Stimulated activated CD4-positive, alpha-beta T cell treated with anti-CD3 and anti-CD28 coated beads, TNF-alpha, amount 100 ng/mL, for 1 hour (primary cell): Measurements from ENCODE around the gene SLC38A10.
A peak's percentile ranks its signal among the peaks of the same experiment; 100 is the strongest.

ENCODE experiments used
- DNase-seq, 3 donors: peaks; one replicate each; pipeline ENCODE4 v3.0.0-alpha.2; 2020; ENCODE audit warnings: low read depth in 3 of 3, low spot score in 1 of 3

SLC38A10 gene

GRCh38 chr17:81258292-81258691, 36.8 kb downstream of the SLC38A10 start:
- no peak for DNase-seq

DNA sequence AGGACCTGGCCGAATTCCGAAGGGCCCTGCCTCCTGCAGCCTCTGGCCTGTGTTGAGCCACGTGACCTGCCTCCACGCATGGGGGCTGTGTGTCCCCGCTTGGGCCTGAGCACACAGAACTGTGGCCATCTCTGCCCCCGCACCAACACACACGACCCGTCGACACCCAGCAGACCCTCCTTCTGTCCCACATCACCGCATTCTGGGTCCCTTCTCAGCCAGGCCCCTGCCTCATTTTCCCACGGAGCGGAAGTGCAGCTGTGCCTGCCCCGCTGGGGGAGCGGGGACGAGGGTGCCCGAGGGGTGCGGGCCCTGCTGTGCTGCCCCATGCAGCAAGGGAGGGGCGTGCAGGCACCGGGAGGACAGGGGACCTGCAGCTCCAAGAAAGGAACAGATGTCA, 37.6 kb downstream of the SLC38A10 start:
- DNase-seq = no peak

GRCh38 chr17:81256616-81257015, 38.5 kb downstream of the SLC38A10 start:
- DNase-seq = no peak

DNA sequence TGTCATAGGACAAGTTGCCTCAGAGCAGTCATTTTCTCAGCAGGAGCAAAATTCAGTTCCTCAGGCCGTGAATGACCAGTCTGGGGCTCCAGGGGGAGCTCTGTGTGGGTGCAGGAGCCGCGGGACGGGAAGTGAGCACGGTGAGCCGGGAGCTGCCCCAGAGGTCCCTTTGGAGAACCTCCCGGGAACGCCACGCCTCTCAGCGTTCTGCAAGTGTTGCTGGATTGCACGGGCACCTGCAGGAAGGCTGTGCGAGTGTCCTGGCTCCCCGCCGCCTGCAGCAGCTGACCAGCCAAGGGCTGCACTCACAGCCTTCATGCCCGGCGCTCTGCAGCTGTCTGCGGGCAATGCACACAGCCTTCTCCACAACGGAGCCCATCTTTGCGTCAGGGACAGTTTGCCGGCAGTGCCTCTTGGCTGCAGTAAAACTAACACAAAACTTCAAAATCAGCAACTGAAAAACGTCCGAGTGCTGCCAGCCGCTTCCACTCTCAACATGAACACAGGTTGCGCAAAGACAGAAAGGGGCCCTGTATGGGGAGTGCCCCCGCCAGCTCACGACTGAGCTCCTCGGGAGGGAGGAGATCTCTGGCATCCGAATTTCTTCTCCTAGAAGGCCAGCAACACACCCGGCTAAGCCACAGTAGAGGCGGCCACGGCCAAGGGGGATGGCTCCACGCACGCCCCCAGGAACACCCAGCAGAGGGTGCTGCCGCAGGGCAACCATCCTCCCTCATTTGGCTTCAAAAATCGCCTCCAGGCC, 40.0 kb downstream of the SLC38A10 start:
- DNase-seq = no peak

DNA sequence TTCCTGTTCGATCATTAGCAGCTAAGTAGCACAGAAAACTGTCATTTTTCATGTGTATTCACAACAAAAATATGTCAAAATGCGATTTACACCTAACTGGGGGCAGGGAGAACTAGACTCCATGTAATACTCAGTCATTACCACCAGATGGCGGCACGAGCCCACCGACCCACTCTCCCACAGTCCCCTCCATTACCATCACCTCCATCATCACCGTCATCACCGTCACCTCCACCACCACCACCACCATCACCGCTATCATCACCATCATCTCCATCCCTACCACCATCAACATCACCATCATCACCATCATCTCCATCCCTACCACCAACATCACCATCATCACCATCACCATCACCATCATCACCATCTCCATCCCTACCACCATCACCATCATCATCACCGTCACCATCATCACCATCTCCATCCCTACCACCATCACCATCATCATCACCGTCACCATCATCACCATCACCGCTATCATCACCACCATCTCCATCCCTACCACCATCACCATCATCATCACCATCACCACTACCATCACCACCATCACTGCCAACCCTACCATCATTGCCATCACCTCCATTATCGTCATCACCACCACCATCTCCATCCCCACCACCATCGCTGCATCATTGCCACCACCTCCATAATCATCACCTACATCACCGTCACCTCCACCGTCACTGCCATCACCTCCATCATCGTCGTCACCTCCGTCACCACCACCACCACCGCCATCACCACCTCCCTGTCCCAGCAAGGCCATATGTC, 41.6 kb downstream of the SLC38A10 start:
- DNase-seq = peak in 2 of 3 donors; percentile 38 to 40

GRCh38 chr17:81252987-81253329, 42.1 kb downstream of the SLC38A10 start:
- no peak for DNase-seq

GRCh38 chr17:81252326-81252986, 42.7 kb downstream of the SLC38A10 start:
- DNase-seq = no peak

DNA sequence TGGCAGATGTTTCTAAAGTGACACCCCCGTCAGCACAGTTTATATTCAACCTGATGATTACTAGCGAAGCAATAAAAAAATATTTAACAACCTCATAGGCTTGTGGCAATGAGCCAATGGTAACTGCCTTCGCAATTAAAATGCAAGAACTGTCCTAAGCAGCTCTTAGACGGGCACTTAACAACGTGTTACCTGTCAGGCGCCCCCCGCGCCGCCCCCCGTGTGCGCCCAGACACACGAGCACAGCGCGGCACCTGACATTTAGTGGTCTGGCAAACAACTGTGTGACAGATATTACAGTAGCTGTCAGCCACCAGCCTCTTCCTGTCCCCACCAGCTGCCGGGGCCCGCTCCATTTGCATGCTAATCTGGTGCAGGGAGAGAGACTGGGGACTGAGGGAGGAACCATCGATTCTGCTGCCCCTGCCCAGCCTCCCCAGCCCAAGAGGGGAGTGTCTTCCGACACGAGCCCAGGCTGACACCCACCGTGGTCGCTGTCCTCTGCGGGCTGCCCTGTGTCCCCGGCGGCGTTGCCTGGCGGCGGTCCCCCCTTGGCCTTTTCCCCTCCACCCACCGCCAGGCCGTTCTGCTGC, 43.3 kb downstream of the SLC38A10 start:
- no peak for DNase-seq

GRCh38 chr17:81251094-81251708, 43.9 kb downstream of the SLC38A10 start:
- no peak for DNase-seq

- DNase-seq = no peak
These were observed 44.6 kb downstream of the SLC38A10 start for GRCh38 chr17:81250286-81251093.

GRCh38 chr17:81249223-81250040, 45.7 kb downstream of the SLC38A10 start:
- no peak for DNase-seq

DNA sequence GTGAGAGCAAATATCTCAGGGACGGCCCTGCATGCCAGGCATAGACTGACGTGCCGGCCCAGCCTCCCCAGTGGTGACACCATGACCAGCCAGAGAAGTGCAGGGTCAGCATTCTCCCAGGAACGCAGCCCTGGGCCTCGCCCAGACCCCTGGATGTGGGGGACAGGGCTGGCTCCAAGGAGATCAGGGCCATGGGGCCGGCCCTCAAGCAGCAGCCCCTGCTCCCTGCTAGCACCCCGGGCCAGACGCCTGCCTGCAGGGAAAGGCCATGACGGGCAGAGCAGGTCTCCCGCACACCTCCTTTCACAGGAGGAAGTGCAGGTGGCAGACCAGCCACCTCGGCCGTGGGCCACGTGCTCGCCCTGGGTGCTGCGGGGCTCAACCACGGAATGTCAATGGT, 46.5 kb downstream of the SLC38A10 start:
- DNase-seq = no peak

DNA sequence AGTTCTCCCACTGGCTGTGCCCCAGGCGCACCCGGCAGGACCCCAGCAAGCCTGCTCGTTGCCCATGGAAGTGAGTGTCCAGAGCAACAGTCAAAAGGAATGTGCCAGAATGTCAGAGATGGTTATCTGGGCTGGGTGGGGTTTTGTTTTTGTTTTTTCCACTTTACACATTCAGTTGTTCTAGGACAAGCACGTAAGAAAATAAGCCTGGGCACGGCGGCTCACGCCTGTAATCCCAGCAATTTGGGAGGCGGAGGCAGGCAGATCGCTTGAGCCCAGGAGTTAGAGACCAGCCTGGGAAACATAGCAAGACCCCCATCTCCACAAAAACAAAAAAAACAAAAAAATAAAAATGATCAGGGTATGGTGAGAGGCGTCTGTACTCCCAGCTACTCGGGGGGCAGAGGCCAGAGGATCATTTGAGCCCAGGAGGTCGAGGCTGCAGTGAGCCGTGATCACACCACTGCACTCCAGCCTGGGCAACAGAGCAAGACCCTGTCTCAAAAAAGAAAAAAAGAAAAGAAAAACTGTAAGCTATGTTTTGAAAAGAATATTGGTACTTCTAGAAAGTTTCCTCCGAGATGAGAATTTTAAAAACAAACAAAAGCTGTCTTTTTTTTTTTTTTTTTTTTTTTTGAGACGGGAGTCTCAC, 47.6 kb downstream of the SLC38A10 start:
- DNase-seq = no peak

DNA sequence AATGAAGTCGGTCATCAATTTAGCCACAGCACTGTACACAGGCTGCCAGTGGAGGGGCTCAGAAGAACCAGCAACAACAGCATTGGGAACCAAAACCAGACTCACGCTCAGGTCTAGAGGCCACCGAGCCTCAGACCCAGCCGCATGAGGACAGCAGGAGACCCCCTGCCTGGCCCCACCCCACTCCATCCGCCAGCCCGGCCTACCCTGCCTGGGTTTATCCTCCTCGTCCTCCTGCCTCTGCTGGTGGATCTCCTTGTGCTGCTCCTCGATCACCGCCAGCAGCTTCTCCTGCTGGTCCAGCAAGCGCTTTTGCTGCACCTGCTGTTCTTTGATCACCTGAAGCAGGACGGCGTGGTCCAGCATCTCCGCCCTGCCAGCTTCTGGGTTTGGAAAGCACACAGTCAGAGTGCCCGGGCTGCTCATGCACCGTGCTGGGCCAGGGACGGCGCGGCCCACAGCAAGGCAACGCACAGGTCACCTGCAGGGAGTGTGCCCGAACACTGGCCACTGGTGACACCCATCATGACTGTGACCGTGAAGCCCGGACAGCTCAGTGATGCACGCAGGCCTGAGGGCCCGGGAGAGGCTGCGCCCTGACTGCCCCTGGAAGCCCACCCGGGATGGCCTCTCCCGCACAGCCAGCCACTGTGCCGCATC, 48.3 kb downstream of the SLC38A10 start:
- DNase-seq = no peak

- no peak for DNase-seq
These were observed 48.8 kb downstream of the SLC38A10 start for GRCh38 chr17:81246343-81246670.

- no peak for DNase-seq
These were observed 49.3 kb downstream of the SLC38A10 start for GRCh38 chr17:81245665-81246342.

DNA sequence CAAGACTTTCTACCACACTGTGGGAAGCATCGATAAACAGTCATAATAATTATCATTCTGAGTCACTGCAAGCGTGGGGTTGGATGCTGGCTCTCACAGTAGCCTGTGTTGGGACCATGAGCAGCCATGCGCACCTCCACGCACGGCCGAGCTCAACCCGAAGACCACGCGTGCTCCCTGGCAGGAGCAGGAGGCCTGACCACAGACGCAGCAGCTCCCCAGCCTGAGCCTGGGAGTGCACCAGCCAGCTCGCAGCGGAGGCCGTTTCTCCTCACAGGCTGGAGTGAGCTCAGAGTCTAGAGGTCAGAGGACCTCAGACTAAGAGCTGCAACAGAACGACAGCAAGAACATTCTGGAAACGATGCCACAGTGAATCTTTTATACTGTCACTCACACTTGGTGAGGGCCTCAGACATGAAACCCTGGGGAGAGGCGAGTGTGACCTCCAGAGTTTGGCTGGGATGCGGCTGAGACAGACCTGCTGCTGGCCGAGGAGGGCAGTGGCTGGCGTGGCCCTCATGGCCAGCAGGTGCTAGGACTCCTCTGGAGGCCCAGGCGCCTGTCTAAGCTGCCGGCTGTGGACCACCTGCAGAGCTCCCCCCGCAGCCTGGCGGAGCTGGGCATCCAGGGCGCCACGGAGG, 50.0 kb downstream of the SLC38A10 start:
- no peak for DNase-seq
